HepG2 (cell line): ENCODE measurements around the gene CGGBP1. TPM values are rescaled to one million over a fixed set of nuclear protein-coding genes. Genes with fewer than 3 reads are reported as not detected.

Experiments
- ATAC-seq: fragments of 200-7000 bp; cut with Tn5 transposase; 3 replicates; pipeline ENCODE4 v1.9.1; 2020; ENCODE audit warnings: mild to moderate bottlenecking, moderate library complexity
- BruUV-seq: library from RNA; stranded (reverse); fragments of 400-500 nt; replicated peaks from 2 replicates; lab custom pipeline; 2021; lab: Mats Ljungman, UMichigan
- CTCF ChIA-PET: fragments of 300-600 bp; formaldehyde crosslinking; extraction: SDS; loops from one replicate; lab custom pipeline; 2021; ENCODE audit warnings: low total read pairs, inconsistent platforms, low intra/inter-chr PET ratio; lab: Yijun Ruan, JAX
- POLR2A ChIA-PET: fragments of 350-600 bp; sonication (Branson Sonifier 250); formaldehyde crosslinking; loops from one replicate; lab custom pipeline; 2020; ENCODE audit warnings: antibody characterized with exemption, inconsistent platforms; lab: Yijun Ruan, JAX
- DNase-seq: peaks from one replicate; pipeline ENCODE4 v3.0.0-alpha.2; 2015; ENCODE audit warnings: low spot score
- FAIRE-seq: peaks from 3 replicates; lab custom pipeline; 2011; peaks lifted over from hg19 to GRCh38; lab: Jason Lieb, UNC
- H2AFZ ChIP-seq: one replicate; pipeline ENCODE4 v1.6.1; 2011; ENCODE audit warnings: low read length, inconsistent platforms
- H3K27ac ChIP-seq: fragments of 300-600 bp; 3 replicates; pipeline ENCODE4 v1.8.0; 2011; ENCODE audit warnings: mixed run types, mild to moderate bottlenecking, mixed read lengths, low read length, inconsistent platforms; ENCODE audit not compliant: insufficient read depth; ENCODE audit errors: extremely low read length
- H3K27me3 ChIP-seq, 2 experiments: fragments of 200-600 bp in 1 of 2; 2 replicates in 1 of 2; 3 replicates in 1 of 2; pipeline versions ENCODE4 v1.6.0 to v1.8.0; 2011; ENCODE audit warnings: low read length in 2 of 2, mild to moderate bottlenecking in 2 of 2, moderate library complexity in 2 of 2, inconsistent platforms in 1 of 2; ENCODE audit not compliant: insufficient read depth in 2 of 2, control insufficient read depth in 1 of 2
- H3K36me3 ChIP-seq, 2 experiments: fragments of 200-600 bp in 1 of 2; replicated peaks in 1 of 2; 2 replicates in 1 of 2; 3 replicates in 1 of 2; pipeline versions ENCODE4 v1.5.1 to v1.8.0; 2011; ENCODE audit warnings: low read length in 2 of 2, inconsistent platforms in 1 of 2; ENCODE audit not compliant: insufficient read depth in 2 of 2, control insufficient read depth in 1 of 2
- H3K4me1 ChIP-seq: 2 replicates; pipeline ENCODE4 v1.5.1; 2012; ENCODE audit warnings: low read length, inconsistent platforms; ENCODE audit not compliant: insufficient read depth
- H3K4me2 ChIP-seq: 2 replicates; pipeline ENCODE4 v1.6.0; 2011; ENCODE audit warnings: low read depth, low read length, inconsistent platforms
- H3K4me3 ChIP-seq, 3 experiments: fragments of 200-600 bp in 1 of 3; sonication (generic), shearing (Covaris generic) in 1 of 3; replicated peaks in 1 of 3; 2 replicates each; pipeline ENCODE4 v1.5.1; 2011 to 2016; ENCODE audit warnings: low read length in 3 of 3, inconsistent platforms in 2 of 3, low read depth in 2 of 3, mild to moderate bottlenecking in 2 of 3, control low read depth in 1 of 3, mixed read lengths in 1 of 3; ENCODE audit not compliant: insufficient read depth in 1 of 3
- H3K79me2 ChIP-seq: one replicate; pipeline ENCODE4 v1.6.1; 2011; ENCODE audit warnings: low read length, inconsistent platforms; ENCODE audit not compliant: insufficient read depth
- H3K9ac ChIP-seq: 2 replicates; pipeline ENCODE4 v1.6.0; 2011; ENCODE audit warnings: mild to moderate bottlenecking, low read depth, low read length, inconsistent platforms; ENCODE audit not compliant: insufficient read depth
- H3K9me3 ChIP-seq: 2 replicates; pipeline ENCODE4 v1.5.1; 2012; ENCODE audit warnings: mild to moderate bottlenecking, low read length
- H4K20me1 ChIP-seq: 2 replicates; pipeline ENCODE4 v1.6.0; 2011; ENCODE audit warnings: inconsistent platforms, mild to moderate bottlenecking, low read length, moderate library complexity; ENCODE audit not compliant: insufficient read depth
- ETS1 ChIP-seq: sonication (generic); formaldehyde crosslinking; IDR thresholded peaks from 2 replicates; pipeline ENCODE4 v1.4.0; 2020; ENCODE audit warnings: missing genetic modification reagents
- HMGXB4 ChIP-seq, 2 experiments: sonication (generic) in 1 of 2; formaldehyde crosslinking in 1 of 2; IDR thresholded peaks; 2 replicates each; pipeline versions ENCODE4 v1.4.0 to v1.6.1; 2018 to 2020; ENCODE audit warnings: missing genetic modification reagents in 2 of 2, borderline replicate concordance in 1 of 2, low read depth in 1 of 2, mild to moderate bottlenecking in 1 of 2, missing biosample characterization in 1 of 2
- PCBP2 ChIP-seq: fragments of 200-400 bp; formaldehyde crosslinking; optimal IDR thresholded peaks from 2 replicates; pipeline ENCODE3; 2018; ENCODE audit warnings: low read length, low read depth; ENCODE audit not compliant: poor library complexity, severe bottlenecking
- RELA ChIP-seq: sonication (generic); formaldehyde crosslinking; IDR thresholded peaks from 2 replicates; pipeline ENCODE4 v1.4.0; 2020; ENCODE audit warnings: missing genetic modification reagents
- XBP1 ChIP-seq: sonication (generic); formaldehyde crosslinking; IDR thresholded peaks from 2 replicates; pipeline ENCODE4 v1.5.0; 2020; ENCODE audit warnings: missing genetic modification reagents
- ZHX1 ChIP-seq: sonication (generic); formaldehyde crosslinking; IDR thresholded peaks from 2 replicates; pipeline ENCODE4 v1.8.1; 2022; ENCODE audit warnings: low read depth, mild to moderate bottlenecking, missing genetic modification reagents
- ZNF101 ChIP-seq: sonication (generic); formaldehyde crosslinking; IDR thresholded peaks from 2 replicates; pipeline ENCODE4 v1.4.0; 2020; ENCODE audit warnings: mild to moderate bottlenecking, low read depth, missing genetic modification reagents, borderline replicate concordance
- ZNF431 ChIP-seq: sonication (generic); formaldehyde crosslinking; IDR thresholded peaks from 2 replicates; pipeline ENCODE4 v1.9.0; 2022; ENCODE audit warnings: missing genetic modification reagents, low read depth, mild to moderate bottlenecking, borderline replicate concordance
- WGBS: methylation state at CpG from one replicate; pipeline ENCODE4 v1.1.6; 2017; ENCODE audit warnings: low lambda C conversion rate; 5-methylcytosine and 5-hydroxymethylcytosine counted together
- in situ Hi-C: cut with HindIII; loops from 2 replicates; pipeline ENCODE4 v1.10.0; 2017; ENCODE audit warnings: low pct_unique_long_range_greater_than_20kb; ENCODE audit not compliant: extremely low pct_ligation_motif_present
- intact Hi-C: fragments of 100-400 bp; cut with micrococcal nuclease; formaldehyde crosslinking; loops from one replicate; pipeline ENCODE4 v1.10.0; 2022; ENCODE audit not compliant: unreplicated experiment
- polyA plus RNA-seq, 8 experiments: library from polyadenylated mRNA; depleted of rRNA in 3 of 8; stranded (reverse) in 7 of 8; unstranded in 1 of 8; fragments of >200 nt; fragmentation: Illumina TruSeq in 4 of 8; extraction: Trizol in 4 of 8; gene quantifications; 2 replicates each; pipeline versions ENCODE4 v1.2.1 to v1.2.3, GENCODE V29; 2011 to 2016; ENCODE audit warnings: low read depth in 4 of 8, missing spikeins in 1 of 8, mixed read lengths in 1 of 8; ENCODE audit not compliant: insufficient read depth in 1 of 8
- total RNA-seq, 5 experiments: library from RNA; depleted of rRNA; stranded (reverse); fragments of >200 nt; fragmentation: Illumina TruSeq; extraction: Trizol; gene quantifications; 2 replicates each; pipeline ENCODE4 v1.2.3, GENCODE V29; 2016; ENCODE audit warnings: low read depth in 1 of 5

CGGBP1 gene
- total and polyA plus RNA-seq, 2 of the 13 experiments (the other 11 are each of a cell fraction or from before 2014, with no cell fraction given), result 38.9 to 47.0 TPM

- Histone ChIP-seq H3K4me2 (no peak overlapping the region), H3K27me3 (no peaks in the 10 kb centered on the region), H3K9me3 (no peaks in the 10 kb centered on the region), H3K9ac (no peak overlapping the region), H3K4me1 (peaks cover 9% of the 10 kb centered on the region; the same call in 1 of the 2 replicates), H4K20me1 (no peaks in the 10 kb centered on the region; the same call in 1 of the 2 replicates), H3K27ac (no peak overlapping the region), H2AFZ (no peak overlapping the region), H3K79me2 (peaks cover 54% of the 10 kb centered on the region), H3K4me3 (no peak overlapping the region), H3K36me3 (no peaks in the 10 kb centered on the region)
- whole genome bisulfite sequencing, result 92% methylated on average over 2 of the region's 2 CpGs
- POLR2A ChIA-PET, result no interaction called here
- ATAC-seq (no peak), FAIRE-seq (no peak), DNase-seq (no peak)
- no TSS peak for BruUV-seq
- no peak for TF ChIP-seq ZHX1 (CRISPR knock-in tag)
- no peak for TF ChIP-seq HMGXB4 (CRISPR knock-in tag; IDR thresholded peaks at IDR 0.05; ENCODE audit: borderline replicate concordance in 1 of 2, low read depth in 1 of 2)
- no peak for TF ChIP-seq PCBP2
- no peak for TF ChIP-seq ETS1
- TF ChIP-seq RELA (CRISPR knock-in tag), result no peak
- TF ChIP-seq ZNF101 (CRISPR knock-in tag), result no peak
- TF ChIP-seq ZNF431 (CRISPR knock-in tag), result no peak
- no peak for TF ChIP-seq XBP1 (CRISPR knock-in tag)
- in situ Hi-C loops, result no loop called here
- CTCF ChIA-PET, result no interaction called here
- intact Hi-C loops, result no loop called here
These were observed 16.3 kb upstream of the CGGBP1 start for GRCh38 chr3:88075072-88075471.
